H9 (cell line): ENCODE measurements around the gene C17orf107. TPM values are rescaled to one million over a fixed set of nuclear protein-coding genes. Genes with fewer than 3 reads are reported as not detected.

Experiments
- DNase-seq: peaks from one replicate; pipeline ENCODE4 v3.0.0-alpha.2; 2017
- H2AFZ ChIP-seq: one replicate; pipeline ENCODE4 v1.6.1; 2013; ENCODE audit warnings: mild to moderate bottlenecking, low read length, control low read depth, moderate library complexity
- H2AK5ac ChIP-seq: 2 replicates; pipeline ENCODE4 v1.6.1; 2013; ENCODE audit warnings: low read length, control low read depth, mixed read lengths; ENCODE audit not compliant: insufficient read length
- H2BK120ac ChIP-seq: one replicate; pipeline ENCODE4 v1.6.1; 2013; ENCODE audit warnings: low read depth, mild to moderate bottlenecking, low read length, control low read depth, inconsistent platforms; ENCODE audit not compliant: poor library complexity, severe bottlenecking
- H2BK12ac ChIP-seq: 2 replicates; pipeline ENCODE4 v1.6.1; 2013; ENCODE audit warnings: low read length, control low read depth, mixed read lengths, low read depth; ENCODE audit not compliant: insufficient read length
- H2BK15ac ChIP-seq: 2 replicates; pipeline ENCODE4 v1.6.1; 2013; ENCODE audit warnings: low read depth, low read length, control low read depth
- H2BK20ac ChIP-seq: one replicate; pipeline ENCODE4 v1.6.1; 2013; ENCODE audit warnings: low read depth, mild to moderate bottlenecking, low read length, control low read depth, inconsistent platforms; ENCODE audit not compliant: poor library complexity, severe bottlenecking
- H2BK5ac ChIP-seq: 2 replicates; pipeline ENCODE4 v1.6.1; 2013; ENCODE audit warnings: low read length, control low read depth, mixed read lengths; ENCODE audit not compliant: insufficient read length
- H3K14ac ChIP-seq: 2 replicates; pipeline ENCODE4 v1.6.1; 2013; ENCODE audit warnings: low read length, control low read depth; ENCODE audit not compliant: insufficient read depth
- H3K18ac ChIP-seq: 2 replicates; pipeline ENCODE4 v1.6.1; 2013; ENCODE audit warnings: low read depth, mild to moderate bottlenecking, mixed read lengths, low read length, control low read depth; ENCODE audit not compliant: insufficient read length
- H3K23ac ChIP-seq: 2 replicates; pipeline ENCODE4 v1.6.1; 2013; ENCODE audit warnings: low read length, control low read depth, mixed read lengths, low read depth; ENCODE audit not compliant: insufficient read length
- H3K23me2 ChIP-seq: 2 replicates; pipeline ENCODE4 v1.6.1; 2013; ENCODE audit warnings: low read depth, mild to moderate bottlenecking, mixed read lengths, low read length, control low read depth; ENCODE audit not compliant: insufficient read length, poor library complexity, severe bottlenecking
- H3K27ac ChIP-seq: 2 replicates; pipeline ENCODE4 v1.5.1; 2013; ENCODE audit warnings: low read length, control low read depth, mixed read lengths, low read depth; ENCODE audit not compliant: insufficient read length
- H3K27me3 ChIP-seq: 2 replicates; pipeline ENCODE4 v1.6.1; 2013; ENCODE audit warnings: low read length, control low read depth, inconsistent platforms; ENCODE audit not compliant: insufficient read depth
- H3K4ac ChIP-seq: 2 replicates; pipeline ENCODE4 v1.6.1; 2013; ENCODE audit warnings: low read depth, mild to moderate bottlenecking, control low read depth, inconsistent platforms, low read length, moderate library complexity
- H3K4me1 ChIP-seq: 2 replicates; pipeline ENCODE4 v1.6.1; 2013; ENCODE audit warnings: low read length, control low read depth, inconsistent platforms; ENCODE audit not compliant: insufficient read depth
- H3K4me2 ChIP-seq: 2 replicates; pipeline ENCODE4 v1.6.1; 2013; ENCODE audit warnings: low read length, control low read depth, mixed read lengths; ENCODE audit not compliant: insufficient read length, insufficient read depth
- H3K56ac ChIP-seq: 2 replicates; pipeline ENCODE4 v1.6.1; 2013; ENCODE audit warnings: low read depth, mild to moderate bottlenecking, mixed read lengths, low read length, control low read depth; ENCODE audit not compliant: insufficient read length
- H3K79me1 ChIP-seq: 2 replicates; pipeline ENCODE4 v1.6.1; 2013; ENCODE audit warnings: low read depth, mild to moderate bottlenecking, moderate library complexity, low read length, control low read depth, inconsistent platforms; ENCODE audit not compliant: insufficient read depth, poor library complexity, severe bottlenecking
- H3K79me2 ChIP-seq: 2 replicates; pipeline ENCODE4 v1.6.1; 2013; ENCODE audit warnings: low read length, control low read depth, inconsistent platforms; ENCODE audit not compliant: insufficient read depth
- H3K9ac ChIP-seq: 2 replicates; pipeline ENCODE4 v1.6.1; 2013; ENCODE audit warnings: low read length, control low read depth, mixed read lengths; ENCODE audit not compliant: insufficient read length; ENCODE audit errors: extremely low read depth
- H3K9me3 ChIP-seq: one replicate; pipeline ENCODE4 v1.6.1; 2013; ENCODE audit warnings: low read depth, low read length, inconsistent platforms; ENCODE audit not compliant: control insufficient read depth
- H3T11ph ChIP-seq: one replicate; pipeline ENCODE4 v1.6.1; 2013; ENCODE audit warnings: mild to moderate bottlenecking, low read length, control low read depth, inconsistent platforms
- H4K20me1 ChIP-seq: one replicate; pipeline ENCODE4 v1.6.1; 2013; ENCODE audit not compliant: control insufficient read depth, insufficient read length, insufficient read depth
- H4K5ac ChIP-seq: 2 replicates; pipeline ENCODE4 v1.6.1; 2013; ENCODE audit warnings: low read depth, mild to moderate bottlenecking, mixed read lengths, low read length, control low read depth; ENCODE audit not compliant: insufficient read length
- H4K8ac ChIP-seq: replicated peaks from 2 replicates; pipeline ENCODE4 v1.6.1; 2013; ENCODE audit warnings: low read length, control low read depth, mixed read lengths, low read depth; ENCODE audit not compliant: insufficient read length
- H4K91ac ChIP-seq: 2 replicates; pipeline ENCODE4 v1.6.1; 2013; ENCODE audit warnings: low read depth, mild to moderate bottlenecking, moderate library complexity, mixed read lengths, low read length, control low read depth; ENCODE audit not compliant: insufficient read length
- H3K27ac Mint-ChIP-seq, 3 experiments: 2 replicates in 2 of 3; 3 replicates in 1 of 3; pipeline ENCODE4 v1.8.0; 2020 to 2021; ENCODE audit warnings: mixed read lengths in 3 of 3, mild to moderate bottlenecking in 1 of 3, moderate library complexity in 1 of 3
- H3K27me3 Mint-ChIP-seq: 2 replicates; pipeline ENCODE4 v1.8.0; 2021; ENCODE audit warnings: low read depth, mild to moderate bottlenecking, moderate library complexity, mixed read lengths
- H3K36me3 Mint-ChIP-seq, 3 experiments: 2 replicates in 2 of 3; 3 replicates in 1 of 3; pipeline ENCODE4 v1.8.0; 2020 to 2021; ENCODE audit warnings: low read depth in 3 of 3, mixed read lengths in 3 of 3; ENCODE audit not compliant: insufficient read depth in 1 of 3
- H3K4me1 Mint-ChIP-seq, 2 experiments: 2 replicates each; pipeline ENCODE4 v1.8.0; 2020; ENCODE audit warnings: mixed read lengths in 2 of 2
- H3K4me3 Mint-ChIP-seq, 2 experiments: 2 replicates in 1 of 2; 3 replicates in 1 of 2; pipeline ENCODE4 v1.8.0; 2020 to 2021; ENCODE audit warnings: mild to moderate bottlenecking in 2 of 2, mixed read lengths in 2 of 2, moderate library complexity in 1 of 2
- H3K9me3 Mint-ChIP-seq, 2 experiments: 2 replicates in 1 of 2; 3 replicates in 1 of 2; pipeline ENCODE4 v1.8.0; 2020; ENCODE audit warnings: mild to moderate bottlenecking in 2 of 2, mixed read lengths in 2 of 2, moderate library complexity in 1 of 2
- WGBS: extraction: QIAGEN DNeasy Blood & Tissue Kit; methylation state at CpG from one replicate; pipeline ENCODE4 v1.1.7; 2013; ENCODE audit warnings: missing lambda C conversion rate, low lambda C conversion rate, mixed read lengths; ENCODE audit not compliant: insufficient read length; ENCODE audit errors: extremely low coverage; 5-methylcytosine and 5-hydroxymethylcytosine counted together
- total RNA-seq: library from RNA; stranded (reverse); gene quantifications from 2 replicates; pipeline ENCODE4 v1.2.1, GENCODE V29; 2021
- TF ChIP-seq, protein P1 (sequence below): fragments of 200-600 bp; sonication (generic); conservative IDR thresholded peaks from 3 replicates; pipeline ENCODE4 v1.8.0; 2021; ENCODE audit warnings: antibody characterized with exemption, mild to moderate bottlenecking

Gene C17orf107
- total RNA-seq, 1 experiment from 2014 or later: 4.4 TPM

DNA sequence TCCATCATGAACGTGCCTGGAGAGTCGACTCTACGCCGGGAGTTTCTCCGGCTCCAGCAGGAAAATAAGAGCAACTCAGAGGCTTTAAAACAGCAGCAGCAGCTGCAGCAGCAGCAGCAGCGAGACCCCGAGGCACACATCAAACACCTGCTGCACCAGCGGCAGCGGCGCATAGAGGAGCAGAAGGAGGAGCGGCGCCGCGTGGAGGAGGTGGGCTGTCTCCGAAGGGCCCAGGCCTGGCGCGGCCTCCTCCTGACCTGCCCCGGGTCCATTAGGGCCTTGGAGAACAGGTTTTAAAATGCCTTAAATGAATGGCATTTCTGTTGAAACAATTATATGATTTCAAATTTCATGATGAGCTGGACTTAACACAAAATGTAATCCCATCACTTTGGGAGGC lies 11.8 kb upstream of the C17orf107 start:
- no peak overlapping the region for H2BK20ac ChIP-seq
- H3K4me1 ChIP-seq: no peaks in the 10 kb centered on the region
- no peak overlapping the region for H3K14ac ChIP-seq
- no peaks in the 10 kb centered on the region for H3K9me3 ChIP-seq
- H3K23ac ChIP-seq: no peak overlapping the region
- TF ChIP-seq, protein P1, sequence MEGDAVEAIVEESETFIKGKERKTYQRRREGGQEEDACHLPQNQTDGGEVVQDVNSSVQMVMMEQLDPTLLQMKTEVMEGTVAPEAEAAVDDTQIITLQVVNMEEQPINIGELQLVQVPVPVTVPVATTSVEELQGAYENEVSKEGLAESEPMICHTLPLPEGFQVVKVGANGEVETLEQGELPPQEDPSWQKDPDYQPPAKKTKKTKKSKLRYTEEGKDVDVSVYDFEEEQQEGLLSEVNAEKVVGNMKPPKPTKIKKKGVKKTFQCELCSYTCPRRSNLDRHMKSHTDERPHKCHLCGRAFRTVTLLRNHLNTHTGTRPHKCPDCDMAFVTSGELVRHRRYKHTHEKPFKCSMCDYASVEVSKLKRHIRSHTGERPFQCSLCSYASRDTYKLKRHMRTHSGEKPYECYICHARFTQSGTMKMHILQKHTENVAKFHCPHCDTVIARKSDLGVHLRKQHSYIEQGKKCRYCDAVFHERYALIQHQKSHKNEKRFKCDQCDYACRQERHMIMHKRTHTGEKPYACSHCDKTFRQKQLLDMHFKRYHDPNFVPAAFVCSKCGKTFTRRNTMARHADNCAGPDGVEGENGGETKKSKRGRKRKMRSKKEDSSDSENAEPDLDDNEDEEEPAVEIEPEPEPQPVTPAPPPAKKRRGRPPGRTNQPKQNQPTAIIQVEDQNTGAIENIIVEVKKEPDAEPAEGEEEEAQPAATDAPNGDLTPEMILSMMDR: no peak
- H2AK5ac ChIP-seq: no peak overlapping the region
- H3K4ac ChIP-seq: no peak overlapping the region
- no peaks in the 10 kb centered on the region for H3K23me2 ChIP-seq
- H4K91ac ChIP-seq: no peak overlapping the region
- H3K56ac ChIP-seq: no peak overlapping the region
- H3K79me2 ChIP-seq: no peaks in the 10 kb centered on the region
- no peaks in the 10 kb centered on the region for H3K27me3 ChIP-seq
- no peaks in the 10 kb centered on the region for H3K27me3 Mint-ChIP-seq
- no peaks in the 10 kb centered on the region for H3K79me1 ChIP-seq
- H4K8ac ChIP-seq: no peak overlapping the region
- no peak overlapping the region for H2BK120ac ChIP-seq
- H3K9ac ChIP-seq: no peak overlapping the region
- no peak overlapping the region for H3K4me3 Mint-ChIP-seq
- H4K5ac ChIP-seq: no peak overlapping the region
- WGBS: no CpG with 5 or more reads among the region's 18 CpGs
- H2BK5ac ChIP-seq: no peak overlapping the region
- H3K4me1 Mint-ChIP-seq: peaks cover 0 to 5% of the 10 kb centered on the region in 2 experiments; a peak in 1 of 4 replicates
- DNase-seq: no peak
- no peak overlapping the region for H3K27ac ChIP-seq
- H4K20me1 ChIP-seq: no peaks in the 10 kb centered on the region
- no peak overlapping the region for H2AFZ ChIP-seq
- peaks cover 20 to 66% (median 61%) of the 10 kb centered on the region in 3 experiments; a peak in 6 of 7 replicates for H3K36me3 Mint-ChIP-seq
- H3K18ac ChIP-seq: no peak overlapping the region
- no peak overlapping the region for H2BK12ac ChIP-seq
- H3T11ph ChIP-seq: no peak overlapping the region
- H2BK15ac ChIP-seq: no peak overlapping the region
- no peak overlapping the region for H3K27ac Mint-ChIP-seq
- no peaks in the 10 kb centered on the region for H3K9me3 Mint-ChIP-seq
- H3K4me2 ChIP-seq: no peak overlapping the region
